ENCODE measurements around the gene TNIK. TPM values are rescaled to one million over a fixed set of nuclear protein-coding genes. Genes with fewer than 3 reads are reported as not detected.

Gene TNIK
- total and polyA plus RNA-seq, 2 of the 4 experiments (the other 2 are of a cell fraction): 3.4 to 6.3 TPM

- in situ Hi-C loops (cut with MboI; ENCODE audit: low sequenced_read_pairs) (no loop called here), dilution Hi-C loops (cut with HindIII; ENCODE audit: low sequenced_read_pairs, unreplicated experiment) (no loop called here), intact Hi-C loops (cut with micrococcal nuclease) (no loop called here)
- Histone ChIP-seq H4K20me1 (ENCODE audit: insufficient read depth, low read length) (no peaks in the 10 kb centered on the region; the same call in 1 of the 2 replicates), H3K9me1 (ENCODE audit: insufficient read depth, low read length) (no peaks in the 10 kb centered on the region), H2BK15ac (ENCODE audit: low read depth, low read length) (no peak overlapping the region), H4K91ac (ENCODE audit: insufficient read depth, low read depth, low read length) (no peak overlapping the region), H3K27me3 (ENCODE audit: control insufficient read depth, insufficient read depth, low read length) (no peaks in the 10 kb centered on the region), H2AK9ac (replicated peaks; ENCODE audit: low read depth, low read length, poor library complexity) (no peak overlapping the region), H2AFZ (replicated peaks; ENCODE audit: low read length, poor library complexity) (no peak overlapping the region), H4K5ac (ENCODE audit: low read depth, low read length) (no peak overlapping the region), H3K23ac (ENCODE audit: low read depth, low read length) (no peak overlapping the region), H2BK5ac (ENCODE audit: low read depth, low read length, poor library complexity, severe bottlenecking) (no peak overlapping the region), H3K14ac (replicated peaks; ENCODE audit: low read depth, low read length) (no peak overlapping the region), H3K18ac (ENCODE audit: low read depth, low read length) (no peak overlapping the region), H4K8ac (ENCODE audit: low read depth in 2 of 2, low read length in 2 of 2) (no peak overlapping the region), H2BK20ac (ENCODE audit: low read depth, low read length) (no peak overlapping the region), H2BK120ac (ENCODE audit: low read depth, low read length) (no peak overlapping the region), H3K4me2 (ENCODE audit: low read depth, low read length) (peak overlapping the region; percentile 16; the same call in 1 of the 2 replicates), H3K27ac (ENCODE audit: insufficient read depth, low read length) (no peak overlapping the region), H3K4me1 (ENCODE audit: control insufficient read depth, insufficient read depth, low read length) (peaks cover 1% of the 10 kb centered on the region; the same call in 1 of the 2 replicates), H3K9me3 (ENCODE audit: control insufficient read depth, insufficient read depth, low read length) (no peaks in the 10 kb centered on the region), H2AK5ac (ENCODE audit: low read depth, low read length) (no peak overlapping the region), H3K79me1 (ENCODE audit: low read depth in 1 of 2, low read length in 2 of 2) (no peaks in the 10 kb centered on the region), H3K56ac (ENCODE audit: extremely low read depth, insufficient read depth, low read length) (no peak overlapping the region), H3K4ac (ENCODE audit: low read depth, low read length) (no peak overlapping the region), H3K36me3 (ENCODE audit: control insufficient read depth, insufficient read depth, low read length) (no peaks in the 10 kb centered on the region), H3K9ac (ENCODE audit: low read depth, low read length) (no peak overlapping the region), H3K4me3 (ENCODE audit: insufficient read depth, low read depth, low read length) (no peak overlapping the region)
- ChIA-PET POLR2A (ENCODE audit: unreplicated experiment) (no interaction called here), CTCF (no interaction called here)
- ATAC-seq (ENCODE audit: low read depth) (peak; percentile 93), DNase-seq (peak; percentile 99)
- 0% methylated on average over 1 of the region's 6 CpGs; no CpG with 5 or more reads in 1 of the 2 experiments for WGBS, 2 experiments (ENCODE audit: extremely low coverage in 2 of 2, insufficient read length in 1 of 2)
- BruUV-seq (replicated peaks): no TSS peak
- TF ChIP-seq CHD1 (IDR thresholded peaks at IDR 0.05; ENCODE audit: low read depth, low read length) (no peak), MAZ (IDR thresholded peaks at IDR 0.05; ENCODE audit: borderline replicate concordance, low read depth, low read length) (no peak), CEBPB (IDR thresholded peaks at IDR 0.05; ENCODE audit: low read depth, low read length) (no peak), NFE2L2 (IDR thresholded peaks at IDR 0.05; ENCODE audit: low read depth, low read length) (no peak), BHLHE40 (IDR thresholded peaks at IDR 0.05; ENCODE audit: low read depth, low read length) (peak; percentile 97), USF2 (IDR thresholded peaks at IDR 0.05; ENCODE audit: low read depth, low read length) (no peak), MXI1 (IDR thresholded peaks at IDR 0.05; ENCODE audit: borderline replicate concordance, low read depth, low read length) (peak; percentile 91), RFX5 (IDR thresholded peaks at IDR 0.05; ENCODE audit: low read depth, low read length) (no peak), ELK1 (IDR thresholded peaks at IDR 0.05; ENCODE audit: borderline replicate concordance, low read depth, low read length) (no peak), RAD21 (IDR thresholded peaks at IDR 0.05; ENCODE audit: low read length) (peak; percentile 19; the same call in 1 of the 2 replicates), FOS (IDR thresholded peaks at IDR 0.05; ENCODE audit: low read depth, low read length) (peak; percentile 31; the same call in 1 of the 2 replicates), RCOR1 (IDR thresholded peaks at IDR 0.05; ENCODE audit: insufficient replicate concordance, low read length) (peak; percentile 43)
These were observed 153.6 kb downstream of the TNIK start for GRCh38 chr3:171306631-171307030.

All from IMR-90 (cell line).